ENCODE data around the gene FAM171A1. TPM values are rescaled to one million over a fixed set of nuclear protein-coding genes. Genes with fewer than 3 reads are reported as not detected.
"Not testable (repeated sequence)": the region's sequence is repeated elsewhere in the genome, so short reads cannot be mapped to it uniquely, and the experiment has no call there.

The FAM171A1 gene
- total RNA-seq, 2 donors from 2014 or later = 2.4 to 3.9 TPM

DNA sequence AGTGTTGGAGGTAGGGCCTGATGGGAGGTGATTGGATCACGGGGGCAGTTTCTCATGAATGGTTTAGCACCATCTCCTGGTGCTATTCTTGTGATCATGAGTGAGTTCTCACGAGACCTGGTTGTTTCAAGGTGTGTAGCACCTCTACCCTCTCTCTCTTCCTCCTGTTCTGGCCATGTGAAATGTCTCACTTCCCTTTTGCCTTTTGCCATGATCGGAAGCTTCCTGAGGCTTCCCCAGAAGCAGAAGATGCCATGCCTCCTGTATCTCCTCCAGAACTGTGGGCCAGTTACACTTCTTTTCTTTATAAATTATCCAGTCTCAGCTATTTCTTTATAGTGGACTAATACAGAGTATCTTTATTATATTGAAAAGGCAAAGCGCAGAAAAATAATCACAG is 90.1 kb downstream of the FAM171A1 start:
- no peaks in the 10 kb centered on the region for H3K9me3 Mint-ChIP-seq
- no peaks in the 10 kb centered on the region for H3K36me3 Mint-ChIP-seq (ENCODE audit: low read depth)
- no peak overlapping the region for H3K27ac Mint-ChIP-seq
- H3K4me1 Mint-ChIP-seq = no peaks in the 10 kb centered on the region
- ATAC-seq (replicated peaks) = no peak
- no peaks in the 10 kb centered on the region for H3K27me3 Mint-ChIP-seq
- H3K4me3 Mint-ChIP-seq = no peak overlapping the region

DNA sequence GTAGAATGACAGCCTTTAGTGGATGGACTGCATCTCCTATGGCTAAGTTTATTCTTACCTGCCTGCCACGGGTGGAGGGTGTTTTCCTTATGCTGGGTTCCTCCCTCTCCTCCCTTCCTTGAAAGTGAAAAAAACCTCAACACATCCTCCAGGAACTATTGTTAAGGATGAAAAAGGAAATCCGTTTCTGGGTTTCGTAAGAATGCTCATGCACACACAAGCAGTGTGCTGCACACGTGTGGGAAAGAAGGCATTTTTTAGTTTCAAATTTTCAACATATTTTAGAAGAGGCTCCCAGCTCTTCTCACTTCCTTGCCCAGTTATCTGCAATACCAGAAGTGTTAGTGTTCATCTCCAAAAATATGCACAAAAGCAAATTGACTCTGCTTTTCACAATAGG is 90.6 kb downstream of the FAM171A1 start:
- H3K9me3 Mint-ChIP-seq = no peaks in the 10 kb centered on the region
- H3K27ac Mint-ChIP-seq = no peak overlapping the region
- no peak overlapping the region for H3K4me3 Mint-ChIP-seq
- H3K27me3 Mint-ChIP-seq = no peaks in the 10 kb centered on the region
- no peaks in the 10 kb centered on the region for H3K4me1 Mint-ChIP-seq
- no peaks in the 10 kb centered on the region for H3K36me3 Mint-ChIP-seq (ENCODE audit: low read depth)
- no peak for ATAC-seq (replicated peaks)

DNA sequence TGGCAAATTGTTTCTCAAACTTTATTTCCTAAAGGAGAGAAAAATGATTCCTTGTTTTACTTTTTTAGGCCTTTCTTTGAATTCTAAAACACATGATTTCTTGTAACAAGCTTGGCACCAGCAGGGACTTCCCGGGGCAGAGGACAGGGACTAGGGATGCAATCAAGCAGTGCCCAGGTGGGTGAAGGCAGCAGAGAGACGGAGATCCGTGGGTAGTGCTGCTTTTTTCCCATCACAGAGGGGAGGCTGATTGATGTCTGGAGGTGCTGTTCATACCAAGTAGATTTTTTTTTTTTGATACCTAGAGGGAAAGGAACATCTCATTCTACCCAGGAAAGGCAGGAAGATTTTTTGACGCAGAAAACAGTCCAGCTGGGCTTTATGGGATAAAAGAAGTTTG is 91.9 kb downstream of the FAM171A1 start:
- Mint-ChIP-seq H3K4me3 (no peak overlapping the region), H3K9me3 (no peaks in the 10 kb centered on the region), H3K27ac (no peak overlapping the region), H3K27me3 (no peaks in the 10 kb centered on the region), H3K4me1 (no peaks in the 10 kb centered on the region), H3K36me3 (ENCODE audit: low read depth) (peaks cover 5% of the 10 kb centered on the region)
- no peak for ATAC-seq (replicated peaks)

DNA sequence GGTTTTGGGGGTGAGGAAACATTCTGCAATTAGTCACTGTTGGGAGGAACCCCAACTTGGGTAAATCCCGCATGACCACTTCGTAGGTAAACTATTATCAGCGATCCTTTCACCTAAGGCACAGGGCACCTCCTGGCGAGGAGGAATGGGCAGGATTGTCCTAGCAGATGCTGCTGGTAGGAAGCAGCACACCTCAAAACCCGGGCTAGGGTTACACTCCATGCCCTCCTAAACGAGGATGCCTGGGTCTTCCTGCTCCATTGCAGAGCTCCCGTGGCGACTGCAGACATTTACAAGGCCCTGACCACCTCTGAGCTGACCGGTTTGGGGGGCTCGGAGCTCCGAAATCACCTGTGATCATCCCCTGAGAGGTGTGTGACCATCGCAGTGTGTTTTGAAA is 92.3 kb downstream of the FAM171A1 start:
- ATAC-seq (replicated peaks) = no peak
- no peaks in the 10 kb centered on the region for H3K4me1 Mint-ChIP-seq
- H3K27me3 Mint-ChIP-seq = no peaks in the 10 kb centered on the region
- H3K27ac Mint-ChIP-seq = no peak overlapping the region
- no peaks in the 10 kb centered on the region for H3K9me3 Mint-ChIP-seq
- H3K4me3 Mint-ChIP-seq = no peak overlapping the region
- peaks cover 6% of the 10 kb centered on the region for H3K36me3 Mint-ChIP-seq (ENCODE audit: low read depth)

DNA sequence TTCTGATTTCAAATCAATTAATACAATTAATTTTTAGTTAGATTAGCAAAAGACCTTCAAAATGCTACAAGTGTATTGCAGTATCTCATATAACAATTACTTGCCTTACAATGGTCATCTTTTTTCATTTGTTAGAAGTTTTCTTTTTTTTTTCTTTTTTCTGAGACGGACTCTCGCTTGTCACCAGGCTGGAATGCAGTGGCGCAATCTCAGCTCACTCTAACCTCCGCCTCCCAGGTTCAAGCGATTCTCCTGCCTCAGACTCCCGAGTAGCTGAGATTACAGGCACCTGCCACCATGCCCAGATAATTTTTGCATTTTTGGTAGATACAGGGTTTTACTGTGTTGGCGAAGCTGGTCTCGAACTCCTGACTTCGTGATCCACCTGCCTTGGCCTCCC is 95.0 kb downstream of the FAM171A1 start:
- not testable (repeated sequence) for ATAC-seq (replicated peaks); H3K4me3 Mint-ChIP-seq; H3K27ac Mint-ChIP-seq; H3K27me3 Mint-ChIP-seq; H3K4me1 Mint-ChIP-seq; H3K9me3 Mint-ChIP-seq; H3K36me3 Mint-ChIP-seq (ENCODE audit: low read depth)

DNA sequence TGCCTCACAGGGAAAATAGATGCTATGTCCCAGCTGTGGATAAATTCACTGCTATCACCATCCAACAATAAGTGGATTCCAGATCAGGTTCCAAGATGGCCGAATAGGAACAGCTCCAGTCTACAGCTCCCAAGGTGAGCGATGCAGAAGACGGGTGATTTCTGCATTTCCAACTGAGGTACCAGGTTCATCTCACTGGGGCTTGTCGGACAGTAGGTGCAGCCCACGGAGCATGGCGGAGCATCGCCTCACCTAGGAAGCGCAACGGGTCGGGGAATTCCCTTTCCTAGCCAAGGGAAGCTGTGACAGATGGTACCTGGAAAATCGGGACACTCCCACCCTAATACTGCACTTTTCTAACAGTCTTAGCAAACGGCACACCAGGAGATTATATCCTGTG is 101.3 kb downstream of the FAM171A1 start:
- not testable (repeated sequence) for H3K27ac Mint-ChIP-seq; H3K27me3 Mint-ChIP-seq; H3K4me3 Mint-ChIP-seq; H3K4me1 Mint-ChIP-seq; H3K9me3 Mint-ChIP-seq; ATAC-seq (replicated peaks)
- peaks cover 11% of the 10 kb centered on the region for H3K36me3 Mint-ChIP-seq (ENCODE audit: low read depth)

DNA sequence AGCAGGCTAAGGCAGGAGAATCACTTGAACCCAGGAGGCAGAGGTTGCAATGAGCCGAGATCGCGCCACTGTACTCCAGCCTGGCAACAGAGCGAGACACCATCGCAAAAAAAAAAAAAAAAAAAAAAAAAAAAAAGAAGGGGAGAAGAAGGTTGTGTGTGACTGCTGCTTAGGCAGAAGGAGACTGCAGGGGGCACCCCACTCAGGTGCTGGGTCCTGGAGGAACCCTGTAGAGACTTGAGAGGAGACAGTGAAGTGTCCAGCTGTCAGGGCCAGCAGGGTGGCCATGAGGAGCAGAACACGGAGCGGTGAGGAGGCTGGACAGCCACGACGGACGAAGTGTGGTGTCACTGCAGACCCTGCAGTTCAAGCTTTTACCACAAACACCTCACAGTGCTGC is 103.6 kb downstream of the FAM171A1 start:
- no peak overlapping the region for H3K4me3 Mint-ChIP-seq
- no peak for ATAC-seq (replicated peaks)
- no peaks in the 10 kb centered on the region for H3K4me1 Mint-ChIP-seq
- H3K36me3 Mint-ChIP-seq (ENCODE audit: low read depth) = peaks cover 5% of the 10 kb centered on the region
- H3K27me3 Mint-ChIP-seq = no peaks in the 10 kb centered on the region
- no peaks in the 10 kb centered on the region for H3K9me3 Mint-ChIP-seq
- no peak overlapping the region for H3K27ac Mint-ChIP-seq

DNA sequence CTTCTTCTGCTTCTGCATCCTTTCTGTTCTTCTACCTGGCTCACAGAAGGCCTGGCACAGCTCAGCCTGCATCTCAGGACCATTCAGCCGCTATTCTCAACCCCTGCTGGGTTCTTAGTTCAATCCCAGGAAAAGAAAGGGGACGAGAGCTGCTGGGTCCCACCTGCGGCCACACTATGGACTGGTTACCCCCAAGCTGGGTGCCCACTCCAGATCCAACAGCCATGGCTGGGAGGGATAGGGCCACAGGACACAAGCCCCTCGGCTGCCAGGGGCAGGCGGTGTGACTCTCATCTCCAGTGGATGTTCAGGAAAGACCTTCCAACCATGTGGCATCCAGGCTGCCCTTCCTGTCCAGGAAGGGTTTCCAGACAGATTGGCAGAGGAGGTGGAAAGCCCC is 105.0 kb downstream of the FAM171A1 start:
- no peaks in the 10 kb centered on the region for H3K9me3 Mint-ChIP-seq
- ATAC-seq (replicated peaks) = no peak
- no peaks in the 10 kb centered on the region for H3K27me3 Mint-ChIP-seq
- no peak overlapping the region for H3K27ac Mint-ChIP-seq
- H3K4me1 Mint-ChIP-seq = no peaks in the 10 kb centered on the region
- H3K36me3 Mint-ChIP-seq (ENCODE audit: low read depth) = peaks cover 5% of the 10 kb centered on the region
- H3K4me3 Mint-ChIP-seq = no peak overlapping the region

DNA sequence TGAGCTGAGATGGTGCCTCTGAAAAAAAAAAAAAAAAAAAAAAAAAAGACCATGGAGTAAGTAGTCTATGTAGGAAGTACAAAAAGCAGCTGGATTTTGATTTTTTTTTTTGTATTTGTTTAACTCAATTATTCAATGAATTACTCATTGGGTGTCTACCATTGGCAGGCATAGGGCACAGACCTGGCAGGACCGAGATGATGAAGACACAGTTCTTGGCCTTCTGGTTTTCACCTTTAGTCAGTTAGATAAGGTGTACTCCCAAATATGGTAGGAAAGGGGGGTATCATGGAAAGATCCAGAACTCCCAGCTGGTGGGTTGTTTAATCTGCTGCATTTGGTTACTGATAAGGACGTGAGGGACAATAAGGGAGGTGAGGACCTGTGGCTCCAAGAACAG is 105.5 kb downstream of the FAM171A1 start:
- Mint-ChIP-seq H3K4me1 (no peaks in the 10 kb centered on the region), H3K4me3 (no peak overlapping the region), H3K27me3 (no peaks in the 10 kb centered on the region), H3K9me3 (no peaks in the 10 kb centered on the region), H3K27ac (no peak overlapping the region), H3K36me3 (ENCODE audit: low read depth) (peaks cover 5% of the 10 kb centered on the region)
- ATAC-seq (replicated peaks) = no peak

DNA sequence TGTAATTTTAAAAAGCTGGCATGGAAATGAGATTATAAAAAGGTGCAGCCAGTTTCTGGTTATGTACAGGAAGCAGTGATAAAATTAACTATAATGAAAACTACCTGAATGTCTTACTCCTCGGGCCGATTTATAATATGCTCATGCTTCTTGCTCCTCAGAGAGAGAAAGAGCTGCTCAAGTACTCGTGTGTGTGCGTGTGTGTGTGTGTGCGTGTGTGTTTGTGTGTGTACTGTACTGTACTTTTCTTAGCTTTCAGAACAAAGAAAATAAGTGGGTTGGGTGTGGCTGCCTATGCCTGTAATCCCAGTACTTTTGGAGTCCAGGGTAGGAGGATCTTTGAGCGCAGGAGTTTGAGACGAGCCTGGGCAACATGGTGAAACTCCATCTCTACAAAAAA is 106.0 kb downstream of the FAM171A1 start:
- H3K36me3 Mint-ChIP-seq (ENCODE audit: low read depth) = peaks cover 5% of the 10 kb centered on the region
- H3K27me3 Mint-ChIP-seq = no peaks in the 10 kb centered on the region
- H3K27ac Mint-ChIP-seq = no peak overlapping the region
- H3K4me3 Mint-ChIP-seq = no peak overlapping the region
- H3K9me3 Mint-ChIP-seq = no peaks in the 10 kb centered on the region
- ATAC-seq (replicated peaks) = no peak
- H3K4me1 Mint-ChIP-seq = no peaks in the 10 kb centered on the region

DNA sequence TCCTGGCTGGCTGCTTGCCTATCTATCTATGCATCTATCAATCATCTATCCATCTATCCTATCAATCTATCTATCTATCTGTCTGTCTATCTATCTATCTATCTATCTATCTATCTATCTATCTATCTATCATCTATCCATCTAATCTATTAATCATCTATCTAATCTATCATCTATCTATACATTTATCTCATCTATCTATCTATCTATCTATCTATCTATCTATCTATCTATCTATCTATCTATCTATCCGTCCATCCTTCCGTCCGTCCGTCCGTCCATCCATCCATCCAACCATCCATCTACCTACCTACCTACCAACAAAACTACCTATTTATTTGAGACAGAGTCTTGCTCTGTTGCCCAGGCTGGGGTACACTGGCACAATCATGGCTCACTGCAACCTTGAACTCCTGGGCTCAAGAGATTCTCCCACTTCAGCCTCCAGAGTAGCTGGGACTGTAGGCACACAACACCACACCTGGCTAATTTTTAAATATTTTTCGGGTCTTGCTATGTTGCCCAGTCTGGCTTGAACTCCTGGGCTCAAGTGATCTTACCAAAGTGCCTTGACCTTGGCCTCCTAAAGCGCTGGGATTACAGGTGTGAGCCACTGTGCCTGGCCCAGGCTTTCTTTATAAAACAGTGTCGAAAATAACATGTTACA is 107.3 kb downstream of the FAM171A1 start:
- peaks cover 5% of the 10 kb centered on the region for H3K36me3 Mint-ChIP-seq (ENCODE audit: low read depth)
- H3K9me3 Mint-ChIP-seq = no peaks in the 10 kb centered on the region
- H3K4me1 Mint-ChIP-seq = no peaks in the 10 kb centered on the region
- H3K27me3 Mint-ChIP-seq = no peaks in the 10 kb centered on the region
- no peak overlapping the region for H3K27ac Mint-ChIP-seq
- no peak overlapping the region for H3K4me3 Mint-ChIP-seq
- no peak for ATAC-seq (replicated peaks)

DNA sequence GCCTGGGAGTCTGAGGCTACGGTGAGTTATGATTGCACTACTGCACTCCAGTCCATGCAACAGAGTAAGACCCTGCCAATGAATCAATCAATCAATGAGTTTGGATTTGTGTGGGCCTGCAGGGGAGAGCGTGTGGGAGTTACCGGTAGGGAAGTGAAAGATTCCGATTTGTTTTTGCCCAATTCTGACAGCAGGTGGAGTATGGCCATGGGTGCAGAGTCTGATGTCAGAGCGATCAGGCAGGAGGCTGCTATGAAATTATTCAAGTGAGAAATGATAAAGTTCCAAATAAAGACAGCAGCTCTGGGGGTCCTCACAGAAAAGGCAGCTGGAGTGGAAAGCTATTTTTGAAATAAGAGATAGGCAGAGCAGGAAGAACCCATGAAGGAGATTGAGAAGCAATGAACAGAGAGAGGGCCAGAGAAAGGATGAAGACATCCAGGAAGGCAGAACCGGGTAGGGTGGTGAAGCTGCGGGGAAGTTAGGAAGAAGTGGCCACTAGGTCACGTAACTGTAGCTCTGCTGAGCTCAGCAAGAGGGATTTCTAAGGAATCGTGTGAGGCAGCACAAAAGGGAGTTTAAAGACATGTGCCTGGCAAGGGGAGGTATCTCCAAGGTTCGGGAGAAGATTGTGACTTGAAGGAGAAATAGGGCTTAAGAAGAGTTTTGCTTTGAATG is 108.9 kb downstream of the FAM171A1 start:
- H3K9me3 Mint-ChIP-seq = no peaks in the 10 kb centered on the region
- H3K4me1 Mint-ChIP-seq = no peaks in the 10 kb centered on the region
- no peak overlapping the region for H3K27ac Mint-ChIP-seq
- H3K4me3 Mint-ChIP-seq = no peak overlapping the region
- H3K36me3 Mint-ChIP-seq (ENCODE audit: low read depth) = no peaks in the 10 kb centered on the region
- H3K27me3 Mint-ChIP-seq = no peaks in the 10 kb centered on the region
- no peak for ATAC-seq (replicated peaks)

DNA sequence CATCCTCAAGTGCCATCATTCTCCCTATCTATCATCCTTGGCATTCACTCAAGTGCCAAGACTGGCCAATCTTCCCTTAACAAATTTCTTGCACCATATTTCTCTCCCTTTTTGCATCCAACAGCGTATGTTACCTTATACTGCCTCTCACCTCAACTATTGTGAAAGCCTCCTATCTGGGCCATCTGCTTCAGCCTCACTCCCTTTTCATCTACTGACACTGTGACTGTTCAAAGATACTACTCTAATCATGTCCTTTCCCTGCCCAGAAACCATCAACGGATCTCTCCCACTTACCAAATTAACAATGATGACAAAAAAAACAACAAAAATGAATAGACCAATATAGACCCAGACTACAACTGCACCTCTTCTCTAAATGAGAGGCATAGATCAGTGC is 112.0 kb downstream of the FAM171A1 start:
- ATAC-seq (replicated peaks) = no peak
- H3K9me3 Mint-ChIP-seq = no peaks in the 10 kb centered on the region
- no peak overlapping the region for H3K27ac Mint-ChIP-seq
- H3K27me3 Mint-ChIP-seq = no peaks in the 10 kb centered on the region
- no peak overlapping the region for H3K4me3 Mint-ChIP-seq
- no peaks in the 10 kb centered on the region for H3K4me1 Mint-ChIP-seq
- H3K36me3 Mint-ChIP-seq (ENCODE audit: low read depth) = no peaks in the 10 kb centered on the region

DNA sequence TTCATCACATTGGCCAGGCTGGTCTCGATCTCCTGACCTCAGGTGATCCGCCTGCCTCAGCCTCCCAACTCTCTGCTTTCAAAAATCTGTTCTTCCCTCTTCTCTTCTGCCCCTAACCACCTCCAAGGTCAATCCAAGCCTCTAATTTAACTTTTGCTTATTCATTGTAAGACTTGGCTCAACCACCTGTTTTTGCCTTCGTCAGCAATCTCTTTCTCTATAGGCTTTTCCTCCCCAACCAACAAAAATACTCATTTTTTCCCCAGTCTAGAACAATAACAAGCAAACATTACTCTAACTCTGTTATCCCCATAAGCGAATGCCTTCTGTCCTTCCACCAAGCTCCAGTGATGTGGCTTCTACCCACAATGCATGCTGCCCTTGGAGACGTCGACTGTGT is 112.8 kb downstream of the FAM171A1 start:
- H3K4me1 Mint-ChIP-seq = peaks cover 4% of the 10 kb centered on the region
- no peak overlapping the region for H3K4me3 Mint-ChIP-seq
- H3K27me3 Mint-ChIP-seq = no peaks in the 10 kb centered on the region
- no peak overlapping the region for H3K27ac Mint-ChIP-seq
- H3K36me3 Mint-ChIP-seq (ENCODE audit: low read depth) = no peaks in the 10 kb centered on the region
- no peak for ATAC-seq (replicated peaks)
- no peaks in the 10 kb centered on the region for H3K9me3 Mint-ChIP-seq

DNA sequence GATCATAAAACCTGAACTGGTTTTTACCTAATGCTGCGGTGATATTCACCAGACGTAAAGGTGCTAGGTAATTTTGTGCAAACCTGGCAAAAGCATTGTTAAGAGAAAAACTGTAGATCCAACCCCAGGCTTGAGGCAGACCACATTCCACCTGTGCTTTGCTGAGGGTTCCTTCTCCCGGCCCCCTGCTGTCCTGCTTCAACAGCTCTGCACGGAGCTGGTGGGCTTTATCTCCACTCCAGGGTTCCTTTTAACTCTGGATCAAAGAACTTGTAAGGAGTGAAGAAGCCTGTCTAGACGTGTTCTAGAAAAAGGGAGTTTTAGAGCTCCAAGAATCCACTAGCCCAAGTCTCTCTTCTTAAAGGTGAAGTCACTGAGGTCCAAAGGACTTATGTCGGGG is 115.1 kb downstream of the FAM171A1 start:
- no peak overlapping the region for H3K27ac Mint-ChIP-seq
- peak overlapping the region; percentile 87 for H3K4me3 Mint-ChIP-seq
- H3K9me3 Mint-ChIP-seq = no peaks in the 10 kb centered on the region
- H3K4me1 Mint-ChIP-seq = peaks cover 9% of the 10 kb centered on the region
- no peak for ATAC-seq (replicated peaks)
- H3K27me3 Mint-ChIP-seq = no peaks in the 10 kb centered on the region
- no peaks in the 10 kb centered on the region for H3K36me3 Mint-ChIP-seq (ENCODE audit: low read depth)
